SK-N-MC (cell line): ENCODE data around the gene VEGFD.

Experiments
- EZH2 ChIP-seq: fragments of 200-600 bp; sonication (generic); IDR thresholded peaks from one replicate; pipeline ENCODE4 v1.6.1; 2017; ENCODE audit warnings: antibody characterized with exemption
- POLR2AphosphoS5 ChIP-seq: IDR thresholded peaks from 2 replicates; pipeline ENCODE4 v1.6.1; 2012; ENCODE audit warnings: mild to moderate bottlenecking, low read depth, low read length, borderline replicate concordance

GRCh38 chrX:15430076-15430475 lies 45.9 kb upstream of the VEGFD start:
- no peak for TF ChIP-seq EZH2
- TF ChIP-seq POLR2AphosphoS5: no peak
